Adrenal gland (tissue), 5 donors: ENCODE results near the gene RYR2.

Source experiments
- POLR2A ChIP-seq, 2 donors: fragments of 450-650 bp; IDR thresholded peaks; one replicate each; pipeline ENCODE4 v1.6.1; 2017; ENCODE audit warnings: antibody characterized with exemption in 2 of 2, mild to moderate bottlenecking in 2 of 2, moderate library complexity in 1 of 2
- TF ChIP-seq, protein P1 (sequence below), 6 experiments: fragments of 450-650 bp in 4 of 6; fragments of 200-600 bp in 2 of 6; sonication (generic) in 1 of 6; IDR thresholded peaks; 1 replicate in 5 of 6; 2 replicates in 1 of 6; pipeline versions ENCODE4 v1.5.1 to v1.8.0; 2016 to 2021; ENCODE audit warnings: antibody characterized with exemption in 6 of 6, mild to moderate bottlenecking in 2 of 6, moderate library complexity in 1 of 6
- donor health status: DM: no; HTN: no; CAD: no.

DNA sequence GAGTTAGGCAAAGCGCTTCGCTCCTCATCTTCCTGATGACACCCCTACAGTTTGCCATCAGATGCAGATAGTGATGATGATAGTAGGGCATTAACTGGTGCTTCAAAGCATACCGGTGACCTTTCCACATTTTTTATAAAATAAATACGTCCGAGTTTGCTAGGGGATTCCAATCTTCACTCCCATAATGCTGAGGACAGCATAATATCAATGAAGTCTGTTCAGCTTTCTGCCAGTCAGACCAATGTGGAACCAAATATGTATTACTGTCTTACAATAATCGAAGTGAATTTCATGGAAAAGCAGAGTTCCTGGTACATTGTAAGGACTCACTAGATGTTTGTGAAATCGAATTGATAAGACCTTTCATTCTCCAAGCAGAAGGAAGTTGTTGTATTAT, 258.7 kb downstream of the RYR2 start:
- TF ChIP-seq POLR2A (IDR thresholded peaks at IDR 0.05), result no peak
- TF ChIP-seq, protein P1, sequence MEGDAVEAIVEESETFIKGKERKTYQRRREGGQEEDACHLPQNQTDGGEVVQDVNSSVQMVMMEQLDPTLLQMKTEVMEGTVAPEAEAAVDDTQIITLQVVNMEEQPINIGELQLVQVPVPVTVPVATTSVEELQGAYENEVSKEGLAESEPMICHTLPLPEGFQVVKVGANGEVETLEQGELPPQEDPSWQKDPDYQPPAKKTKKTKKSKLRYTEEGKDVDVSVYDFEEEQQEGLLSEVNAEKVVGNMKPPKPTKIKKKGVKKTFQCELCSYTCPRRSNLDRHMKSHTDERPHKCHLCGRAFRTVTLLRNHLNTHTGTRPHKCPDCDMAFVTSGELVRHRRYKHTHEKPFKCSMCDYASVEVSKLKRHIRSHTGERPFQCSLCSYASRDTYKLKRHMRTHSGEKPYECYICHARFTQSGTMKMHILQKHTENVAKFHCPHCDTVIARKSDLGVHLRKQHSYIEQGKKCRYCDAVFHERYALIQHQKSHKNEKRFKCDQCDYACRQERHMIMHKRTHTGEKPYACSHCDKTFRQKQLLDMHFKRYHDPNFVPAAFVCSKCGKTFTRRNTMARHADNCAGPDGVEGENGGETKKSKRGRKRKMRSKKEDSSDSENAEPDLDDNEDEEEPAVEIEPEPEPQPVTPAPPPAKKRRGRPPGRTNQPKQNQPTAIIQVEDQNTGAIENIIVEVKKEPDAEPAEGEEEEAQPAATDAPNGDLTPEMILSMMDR (IDR thresholded peaks at IDR 0.05), result no peak
